ENCODE results near the gene RBFOX2. TPM values are rescaled to one million over a fixed set of nuclear protein-coding genes. Genes with fewer than 3 reads are reported as not detected.

RBFOX2 gene
- total and polyA plus RNA-seq, 10 of the 15 experiments (the other 5 are each of a cell fraction or from before 2014, with no cell fraction given): 0.01 to 2.7 (median 0.17) TPM; not detected in 4

GRCh38 chr22:36056980-36057379 lies 28.4 kb upstream of the RBFOX2 start:
- H3K27me3 ChIP-seq (replicated peaks in 1 of 2; ENCODE audit: control insufficient read depth in 2 of 2, insufficient read depth in 2 of 2, low read length in 1 of 2): no peaks in the 10 kb centered on the region
- no peaks in the 10 kb centered on the region; the same call in 2 of the 3 replicates for H3K9me3 ChIP-seq (replicated peaks; ENCODE audit: control insufficient read depth, insufficient read depth, low read length)
- no TSS peak for BruUV-seq (replicated peaks)
- H2AFZ ChIP-seq (ENCODE audit: control insufficient read depth, low read depth, low read length): no peak overlapping the region
- no peak overlapping the region for H3K4me3 ChIP-seq
- H3K79me2 ChIP-seq (ENCODE audit: control insufficient read depth, insufficient read depth, low read length): no peaks in the 10 kb centered on the region
- DNase-seq (ENCODE audit: low read depth, low spot score): no peak
- CTCF ChIA-PET: interaction anchor here (4.6 kb wide), 1 partner anchor 9 kb away, joined by 35 read pairs; no protein-coding TSS in a partner anchor
- H3K9ac ChIP-seq (ENCODE audit: control insufficient read depth, insufficient read depth, low read length): no peak overlapping the region
- in situ Hi-C loops (cut with MboI): no loop called here
- POLR2A ChIA-PET: no interaction called here
- SMC1A ChIA-PET (ENCODE audit: uncharacterized antibody, unreplicated experiment): interaction anchor here (0.6 to 1.5 kb wide), 3 partner anchors 14 to 377 kb away, joined by 3 to 5 read pairs (median 4); no protein-coding TSS in a partner anchor
- H3K27ac ChIP-seq (ENCODE audit: control insufficient read depth, insufficient read depth): no peak overlapping the region
- H4K20me1 ChIP-seq (ENCODE audit: control insufficient read depth, insufficient read depth): no peaks in the 10 kb centered on the region
- RAD21 ChIA-PET (ENCODE audit: unreplicated experiment): interaction anchor here (1.2 kb wide), 1 partner anchor 14 kb away, joined by 3 read pairs; no protein-coding TSS in a partner anchor
- no peaks in the 10 kb centered on the region for H3K4me1 ChIP-seq (ENCODE audit: control insufficient read depth, insufficient read depth, low read length)
- intact Hi-C loops (cut with micrococcal nuclease; ENCODE audit: unreplicated experiment): no loop called here
- ATAC-seq: no peak
- FAIRE-seq: no peak
- no peaks in the 10 kb centered on the region for H3K36me3 ChIP-seq (ENCODE audit: control insufficient read depth in 2 of 2, insufficient read depth in 2 of 2, low read length in 1 of 2)
- 20% methylated on average over 1 of the region's 1 CpG for WGBS (ENCODE audit: insufficient coverage, insufficient replicate concordance, low lambda C conversion rate, missing lambda C conversion rate)
- H3K4me2 ChIP-seq (ENCODE audit: control insufficient read depth, insufficient read depth): no peak overlapping the region
- TF ChIP-seq SP1 (IDR thresholded peaks at IDR 0.05; ENCODE audit: low read depth, low read length) (no peak), GATAD2B (conservative IDR thresholded peaks at IDR 0.05; ENCODE audit: low read depth) (no peak), ZNF274 (IDR thresholded peaks at IDR 0.05; ENCODE audit: insufficient read depth, insufficient read length) (no peak), SMARCA5 (IDR thresholded peaks at IDR 0.05) (no peak), E2F8 (IDR thresholded peaks at IDR 0.05; ENCODE audit: low read depth, partially characterized antibody) (no peak), CHD2 (IDR thresholded peaks at IDR 0.05; ENCODE audit: borderline replicate concordance, low read depth, low read length) (no peak), POLR2A (IDR thresholded peaks at IDR 0.05; ENCODE audit: low read depth, low read length) (no peak), MLLT1 (IDR thresholded peaks at IDR 0.05) (no peak), ELK1 (IDR thresholded peaks at IDR 0.05; ENCODE audit: low read depth, low read length) (no peak), NKRF (conservative IDR thresholded peaks at IDR 0.05) (no peak), JUNB (IDR thresholded peaks at IDR 0.05) (no peak), HDAC2 (IDR thresholded peaks at IDR 0.05) (no peak)
- TF ChIP-seq, protein P1, sequence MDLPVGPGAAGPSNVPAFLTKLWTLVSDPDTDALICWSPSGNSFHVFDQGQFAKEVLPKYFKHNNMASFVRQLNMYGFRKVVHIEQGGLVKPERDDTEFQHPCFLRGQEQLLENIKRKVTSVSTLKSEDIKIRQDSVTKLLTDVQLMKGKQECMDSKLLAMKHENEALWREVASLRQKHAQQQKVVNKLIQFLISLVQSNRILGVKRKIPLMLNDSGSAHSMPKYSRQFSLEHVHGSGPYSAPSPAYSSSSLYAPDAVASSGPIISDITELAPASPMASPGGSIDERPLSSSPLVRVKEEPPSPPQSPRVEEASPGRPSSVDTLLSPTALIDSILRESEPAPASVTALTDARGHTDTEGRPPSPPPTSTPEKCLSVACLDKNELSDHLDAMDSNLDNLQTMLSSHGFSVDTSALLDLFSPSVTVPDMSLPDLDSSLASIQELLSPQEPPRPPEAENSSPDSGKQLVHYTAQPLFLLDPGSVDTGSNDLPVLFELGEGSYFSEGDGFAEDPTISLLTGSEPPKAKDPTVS (IDR thresholded peaks at IDR 0.05; ENCODE audit: low read depth, low read length): no peak
- TF ChIP-seq, protein P2, sequence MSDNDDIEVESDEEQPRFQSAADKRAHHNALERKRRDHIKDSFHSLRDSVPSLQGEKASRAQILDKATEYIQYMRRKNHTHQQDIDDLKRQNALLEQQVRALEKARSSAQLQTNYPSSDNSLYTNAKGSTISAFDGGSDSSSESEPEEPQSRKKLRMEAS (IDR thresholded peaks at IDR 0.05; ENCODE audit: low read depth, low read length): no peak

All from GM12878 (cell line).